Measurements from ENCODE around the gene DNASE1L1.

The DNASE1L1 gene

GRCh38 chrX:154382483-154383069, 26.5 kb downstream of the DNASE1L1 start:
- no peak for DNase-seq (ENCODE audit: low read depth in 2 of 2)

- no peak for DNase-seq (ENCODE audit: low read depth in 2 of 2)
These were observed 27.8 kb downstream of the DNASE1L1 start for GRCh38 chrX:154381271-154381670.

DNA sequence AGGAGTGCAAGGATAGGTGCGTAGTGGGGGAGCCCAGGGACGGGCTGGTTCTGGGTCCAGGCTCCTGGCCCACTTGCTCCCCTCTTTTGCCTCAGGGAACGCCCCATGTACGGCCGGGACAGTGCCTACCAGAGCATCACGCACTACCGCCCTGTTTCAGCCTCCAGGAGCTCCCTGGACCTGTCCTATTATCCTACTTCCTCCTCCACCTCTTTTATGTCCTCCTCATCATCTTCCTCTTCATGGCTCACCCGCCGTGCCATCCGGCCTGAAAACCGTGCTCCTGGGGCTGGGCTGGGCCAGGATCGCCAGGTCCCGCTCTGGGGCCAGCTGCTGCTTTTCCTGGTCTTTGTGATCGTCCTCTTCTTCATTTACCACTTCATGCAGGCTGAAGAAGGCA, 28.3 kb downstream of the DNASE1L1 start:
- DNase-seq (ENCODE audit: low read depth in 2 of 2): no peak

GRCh38 chrX:154380153-154380552, 28.9 kb downstream of the DNASE1L1 start:
- DNase-seq (ENCODE audit: low read depth in 2 of 2): no peak

DNA sequence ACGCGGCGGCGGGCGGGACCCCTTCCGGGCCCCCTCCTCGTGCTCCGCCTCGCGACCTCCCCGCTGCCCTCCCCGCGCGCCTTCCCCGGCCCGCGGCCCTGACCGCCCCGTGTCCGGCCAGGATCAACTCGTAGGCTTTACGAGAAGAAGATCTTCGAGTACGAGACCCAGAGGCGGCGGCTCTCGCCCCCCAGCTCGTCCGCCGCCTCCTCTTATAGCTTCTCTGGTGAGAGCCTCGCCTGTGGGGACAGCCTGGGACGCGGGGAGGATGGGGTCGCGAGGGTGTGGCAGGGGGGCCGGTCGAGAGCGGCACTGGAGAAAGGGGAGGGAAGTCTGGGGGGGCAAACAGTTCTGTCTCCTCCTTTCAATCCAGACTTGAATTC, 29.5 kb downstream of the DNASE1L1 start:
- no peak for DNase-seq (ENCODE audit: low read depth in 2 of 2)

DNA sequence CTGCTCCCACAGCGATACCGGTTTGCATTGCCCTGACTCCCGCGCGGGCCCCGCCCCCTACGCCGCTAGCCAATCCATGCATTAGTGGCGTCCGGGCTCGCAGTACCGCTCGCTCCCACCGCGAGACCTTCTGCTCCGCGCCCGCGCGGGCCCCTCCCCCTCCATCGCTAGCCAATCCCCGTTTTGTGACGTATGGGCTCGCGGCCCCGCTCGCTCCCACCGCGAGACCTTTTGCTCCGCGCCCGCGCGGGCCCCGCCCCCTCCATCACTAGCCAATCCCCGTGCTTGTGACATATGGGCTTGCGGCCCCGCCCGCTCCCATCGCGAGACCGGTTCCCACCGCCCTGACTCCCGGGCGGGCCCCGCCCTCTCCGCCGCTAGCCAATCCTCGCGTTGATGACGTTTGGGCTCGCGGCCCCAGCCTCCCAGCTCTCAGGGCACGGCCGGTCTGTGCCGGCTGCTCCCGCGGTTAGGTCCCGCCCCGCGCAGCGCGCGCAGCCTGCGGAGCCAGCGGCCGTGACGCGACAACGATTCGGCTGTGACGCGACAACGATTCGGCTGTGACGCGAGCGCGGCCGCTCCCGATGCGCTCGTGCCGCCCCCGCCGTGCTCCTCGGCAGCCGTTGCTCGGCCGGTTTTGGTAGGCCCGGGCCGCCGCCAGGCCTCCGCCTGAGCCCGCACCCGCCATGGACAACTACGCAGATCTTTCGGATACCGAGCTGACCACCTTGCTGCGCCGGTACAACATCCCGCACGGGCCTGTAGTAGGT, 30.1 kb downstream of the DNASE1L1 start, which contains the start of gene EMD:
TSS of gene EMD (plus strand) at position 497 of the 770 bp plus-strand sequence. CDS start at position 687, 190 bp downstream.
- DNase-seq (ENCODE audit: low read depth in 2 of 2): peak; percentile 87 to 91

- DNase-seq (ENCODE audit: low read depth in 2 of 2): peak in 1 of 2 donors; percentile 89
These were observed 30.8 kb downstream of the DNASE1L1 start for GRCh38 chrX:154378059-154378798.

DNA sequence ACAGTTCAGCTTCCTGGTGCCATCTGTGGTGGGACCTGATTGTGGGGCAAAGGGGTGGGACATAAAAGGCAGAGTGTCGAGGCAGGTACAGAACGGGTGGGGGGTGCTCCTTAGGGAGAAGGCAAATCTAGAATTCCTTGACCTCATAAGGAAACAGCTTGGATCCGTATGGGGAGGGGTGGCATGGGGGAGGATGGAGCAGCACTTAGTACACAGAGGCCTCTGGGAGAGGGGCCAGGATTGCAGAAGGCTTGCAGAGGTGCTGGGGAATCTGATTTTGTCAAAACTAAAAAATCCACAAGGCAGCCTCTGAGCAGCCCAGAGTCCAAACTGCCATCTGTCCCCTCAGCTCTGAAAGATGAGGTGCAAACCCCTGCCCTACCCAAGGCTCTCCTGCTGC, 32.3 kb downstream of the DNASE1L1 start:
- DNase-seq (ENCODE audit: low read depth in 2 of 2): no peak

DNA sequence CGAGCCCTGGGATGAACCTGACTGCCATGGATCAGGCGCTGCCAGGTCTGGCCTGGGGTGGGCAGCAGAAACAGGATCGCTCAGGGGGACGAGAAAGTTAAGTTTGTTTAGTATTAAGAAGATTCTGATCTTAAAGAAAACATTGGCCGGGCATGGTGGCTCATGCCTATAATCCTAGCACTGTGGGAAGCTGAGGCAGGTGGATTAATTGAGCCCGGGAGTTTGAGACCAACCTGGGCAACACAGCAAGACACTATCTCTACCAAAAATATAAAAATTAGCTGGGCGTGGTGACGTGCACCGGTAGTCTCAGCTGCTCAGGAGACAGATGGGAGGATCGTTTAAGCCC, 33.9 kb downstream of the DNASE1L1 start:
- no peak for DNase-seq (ENCODE audit: low read depth in 2 of 2)

DNA sequence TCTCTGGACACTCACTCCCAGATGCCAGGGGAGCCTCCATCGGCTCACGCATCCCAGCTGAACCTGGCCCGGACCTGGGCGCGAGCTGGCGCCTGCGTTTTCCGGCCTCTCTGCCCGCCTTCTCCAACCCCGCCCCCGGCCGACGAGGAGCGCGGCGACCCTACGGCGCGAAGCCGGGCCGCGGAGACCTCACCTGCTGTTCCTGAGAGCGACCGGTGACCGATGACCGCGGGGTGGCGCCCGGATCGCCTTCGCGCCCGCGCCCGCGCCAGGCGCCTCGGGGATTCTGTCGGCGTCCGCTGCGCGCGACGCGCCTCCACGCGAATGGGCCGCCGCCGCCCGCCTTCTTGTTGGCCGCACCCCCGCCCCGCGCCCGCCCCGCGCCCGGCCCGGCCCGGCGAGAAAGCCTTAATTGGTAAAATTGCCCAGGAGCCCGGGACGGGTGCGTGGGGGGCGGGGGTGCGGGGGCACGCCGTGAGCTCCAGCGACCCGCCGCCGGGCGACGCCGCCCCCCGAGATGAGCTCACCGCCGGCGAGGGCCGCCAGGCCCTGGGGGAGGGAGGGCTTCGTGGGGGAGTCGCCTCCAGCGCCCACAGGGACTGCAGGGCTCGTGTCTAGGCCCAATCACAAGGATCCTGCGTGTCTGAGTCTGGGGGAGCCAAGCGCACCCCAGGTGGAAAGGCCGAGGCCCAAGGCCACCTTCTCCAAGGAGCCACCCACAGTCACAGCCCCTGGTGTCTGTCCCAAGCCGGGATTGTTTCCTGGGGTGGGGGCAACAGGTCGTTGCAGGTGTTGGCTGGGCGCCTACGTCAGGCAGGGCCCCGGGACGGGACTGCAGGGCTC, 34.5 kb downstream of the DNASE1L1 start, which contains the start of gene FLNA:
TSS of gene FLNA (minus strand) at position 322 of the 843 bp plus-strand sequence. CDS start 3,389 bp downstream, outside the sequence.
- peak in 1 of 2 donors; percentile 37 for DNase-seq (ENCODE audit: low read depth in 2 of 2)

DNA sequence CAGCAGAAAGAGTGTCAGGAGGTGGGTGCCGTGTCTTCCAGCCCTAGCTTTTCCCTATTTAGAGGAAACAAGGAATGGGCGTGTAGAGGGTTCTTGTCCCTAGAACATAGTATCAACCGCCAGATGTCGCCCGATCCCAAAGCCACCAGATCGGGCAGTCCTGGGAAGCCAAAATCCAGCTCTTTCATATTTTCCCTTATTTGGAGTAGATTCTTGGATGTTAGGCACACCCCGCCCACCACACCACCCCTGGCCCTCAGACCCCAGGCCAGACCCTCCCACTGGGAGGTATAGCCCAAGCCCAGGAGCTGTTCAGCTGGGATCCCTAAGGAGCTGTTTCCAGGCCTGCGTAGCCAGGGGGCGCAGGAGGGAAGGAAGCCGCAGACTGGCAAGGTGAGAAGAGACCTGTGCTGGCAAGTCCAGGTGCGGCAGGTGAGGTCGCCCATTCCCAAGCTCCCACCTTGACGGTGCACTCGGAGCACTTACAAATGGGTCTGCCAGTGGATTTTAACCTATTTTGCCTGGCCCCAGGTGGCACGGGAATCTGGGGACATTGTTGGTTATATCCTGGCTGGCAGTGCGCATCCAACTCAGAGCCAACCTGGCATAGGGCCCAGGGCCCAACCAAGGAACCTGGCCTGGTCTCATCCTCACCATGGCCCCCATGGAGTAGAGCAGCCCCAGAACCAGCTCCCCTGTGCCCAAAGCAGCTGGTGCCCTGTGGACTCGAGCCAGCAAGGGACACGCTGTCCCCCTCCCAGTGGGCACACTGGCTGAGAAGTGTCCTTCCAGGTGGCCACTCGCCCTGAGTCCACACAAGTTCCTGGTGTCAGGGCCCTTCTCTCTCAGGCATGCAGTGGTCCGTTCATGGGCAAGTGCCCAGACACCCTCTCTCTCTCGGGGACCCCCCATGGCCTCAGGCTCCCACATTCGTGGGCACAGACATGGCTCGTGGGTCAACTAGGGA, 35.4 kb downstream of the DNASE1L1 start:
- DNase-seq (ENCODE audit: low read depth in 2 of 2): no peak

DNA sequence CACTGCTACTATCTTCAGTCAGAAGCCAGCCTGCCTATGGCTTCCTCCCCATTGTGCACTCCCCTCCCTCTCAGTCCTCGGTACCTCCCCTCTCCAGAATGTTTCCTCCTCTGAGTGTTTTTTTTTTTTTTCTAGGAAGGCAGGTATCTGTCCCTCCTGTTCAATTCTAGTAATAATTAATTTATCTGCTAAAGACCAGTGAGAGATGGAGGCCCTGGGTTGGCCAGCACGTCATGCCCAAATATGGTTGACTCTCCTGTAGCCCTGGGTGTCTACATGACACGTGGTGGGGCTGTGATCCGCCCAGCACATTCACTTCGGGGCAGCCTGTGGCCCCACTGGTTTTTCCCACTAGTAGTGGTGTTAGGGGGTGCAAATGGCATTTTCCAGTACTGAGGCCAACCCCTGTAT, 36.4 kb downstream of the DNASE1L1 start:
- peak in 1 of 2 donors; percentile 25 for DNase-seq (ENCODE audit: low read depth in 2 of 2)

- DNase-seq (ENCODE audit: low read depth in 2 of 2): no peak
These were observed 37.2 kb downstream of the DNASE1L1 start for GRCh38 chrX:154371789-154372300.

- peak; percentile 84 to 88 for DNase-seq (ENCODE audit: low read depth in 2 of 2)
These were observed 37.9 kb downstream of the DNASE1L1 start for GRCh38 chrX:154371017-154371788.

GRCh38 chrX:154370300-154371016, 38.6 kb downstream of the DNASE1L1 start:
- DNase-seq (ENCODE audit: low read depth in 2 of 2): no peak

DNA sequence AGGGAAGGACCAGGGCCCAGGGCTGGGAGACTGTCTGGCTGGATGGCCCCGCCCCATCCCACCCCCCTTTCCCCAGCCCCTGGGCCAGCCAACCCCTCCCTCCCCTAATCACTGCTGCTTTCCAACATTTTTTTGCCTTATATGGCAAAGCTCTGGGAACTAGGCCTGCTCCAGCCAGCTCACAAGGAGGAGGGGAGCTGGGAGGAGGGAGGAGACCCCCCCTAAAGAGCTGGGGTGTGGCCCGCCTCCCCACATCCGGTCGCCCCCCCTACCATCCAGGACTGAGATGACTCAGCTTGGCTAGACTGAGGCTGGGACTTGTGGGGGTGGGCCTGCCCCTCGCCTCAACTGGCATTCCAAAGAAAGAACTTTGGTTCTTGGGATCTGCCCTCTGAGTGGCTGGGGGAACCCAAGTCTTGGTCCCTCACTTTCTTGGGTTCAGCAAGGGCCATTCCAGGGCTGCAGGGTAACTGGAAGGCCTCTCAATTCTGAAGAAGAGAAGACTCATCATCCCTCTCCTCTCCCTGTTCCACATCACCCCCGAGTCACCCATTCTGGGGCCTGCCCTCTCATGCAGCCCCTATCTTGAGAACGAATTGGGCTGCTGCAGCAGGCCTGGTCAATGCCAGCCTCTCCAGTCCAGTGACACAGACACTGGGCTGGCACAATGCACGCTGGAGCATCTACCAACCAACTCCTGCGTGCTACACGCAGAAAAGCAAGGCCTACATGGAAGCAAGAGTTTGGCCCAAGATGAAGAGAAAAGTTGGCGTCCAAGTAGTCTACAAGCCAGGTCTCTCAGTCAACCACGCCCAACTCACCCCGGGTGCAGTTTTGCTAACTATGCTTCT, 39.4 kb downstream of the DNASE1L1 start:
- peak; percentile 46 to 60 for DNase-seq (ENCODE audit: low read depth in 2 of 2)

DNA sequence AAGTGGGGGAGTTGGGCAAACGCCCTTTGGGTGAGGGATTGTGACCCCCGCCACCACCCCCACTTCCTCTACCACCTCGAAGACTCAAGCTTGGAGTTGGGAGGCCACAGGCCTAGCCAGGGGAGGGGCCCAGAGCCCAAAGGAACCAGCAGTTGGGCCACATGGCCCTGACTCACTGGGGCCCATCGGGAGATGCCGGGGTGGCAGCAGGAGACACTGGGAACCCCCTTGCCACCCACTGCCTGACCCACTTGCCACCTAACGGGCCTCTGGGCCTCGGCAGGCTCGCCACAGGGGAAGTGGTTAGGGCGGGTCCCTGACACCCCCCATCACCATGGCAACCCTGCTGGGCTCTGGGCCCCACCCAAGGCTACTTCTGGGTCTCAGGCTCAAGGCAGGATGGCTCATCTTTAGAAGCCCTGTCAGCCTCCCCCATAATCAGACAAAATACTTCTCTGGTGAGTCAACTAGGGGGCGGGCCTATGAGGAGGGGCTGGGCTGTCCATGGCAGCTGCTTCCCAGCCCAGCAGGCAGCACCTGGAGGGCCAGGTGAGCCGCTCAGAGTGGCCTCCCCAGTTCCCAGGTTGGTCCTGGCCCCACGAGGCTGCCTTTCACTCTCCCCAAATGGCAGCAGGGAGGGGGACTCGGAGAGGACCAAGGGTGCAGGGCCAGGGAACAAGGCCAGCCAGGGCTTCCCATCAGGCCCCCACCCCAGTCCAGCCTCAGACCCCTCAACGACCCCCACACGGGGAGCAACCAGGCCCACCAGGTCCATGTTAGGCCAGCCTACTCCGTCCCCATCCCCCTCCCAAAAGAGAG, 40.2 kb downstream of the DNASE1L1 start:
- peak; percentile 84 to 93 for DNase-seq (ENCODE audit: low read depth in 2 of 2)

All from stimulated activated CD8-positive, alpha-beta memory T cell treated with anti-CD3 and anti-CD28 coated beads, Interleukin-2, amount 100 ng/mL, for 48 hours (primary cell).